Measurements from ENCODE around the gene APOL4.

APOL4 gene

GRCh38 chr22:36182857-36183256 is 18.8 kb downstream of the APOL4 start:
- H3K27ac ChIP-seq: no peak overlapping the region
- no peak for TF ChIP-seq ZFX (IDR thresholded peaks at IDR 0.05; ENCODE audit: borderline replicate concordance)
- TF ChIP-seq CTCF (IDR thresholded peaks at IDR 0.05): no peak

DNA sequence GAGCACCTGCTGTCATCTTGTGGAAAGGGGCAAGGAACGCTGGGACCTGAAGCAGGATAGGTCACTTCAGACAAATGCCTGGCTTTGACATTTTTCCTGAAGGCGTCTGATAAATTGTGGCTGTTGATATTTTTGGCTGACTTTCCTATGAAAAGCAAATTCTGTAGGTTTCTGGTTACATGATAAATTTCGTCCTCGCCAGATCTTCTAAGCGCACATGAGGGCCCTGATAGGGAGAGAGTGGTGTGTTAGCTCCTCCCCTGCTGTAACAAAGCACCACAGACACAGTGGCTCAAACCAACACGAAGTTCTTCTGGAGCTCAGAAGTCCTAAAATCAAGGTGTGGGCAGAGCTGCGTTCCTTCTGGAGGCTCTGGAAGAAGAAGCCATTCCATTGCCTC is 19.6 kb downstream of the APOL4 start:
- TF ChIP-seq ZFX (IDR thresholded peaks at IDR 0.05; ENCODE audit: borderline replicate concordance) (no peak), CTCF (IDR thresholded peaks at IDR 0.05) (no peak)
- no peak overlapping the region for H3K27ac ChIP-seq

GRCh38 chr22:36180928-36181327 is 20.7 kb downstream of the APOL4 start:
- no peak overlapping the region for H3K27ac ChIP-seq
- TF ChIP-seq CTCF (IDR thresholded peaks at IDR 0.05): no peak
- no peak for TF ChIP-seq ZFX (IDR thresholded peaks at IDR 0.05; ENCODE audit: borderline replicate concordance)

DNA sequence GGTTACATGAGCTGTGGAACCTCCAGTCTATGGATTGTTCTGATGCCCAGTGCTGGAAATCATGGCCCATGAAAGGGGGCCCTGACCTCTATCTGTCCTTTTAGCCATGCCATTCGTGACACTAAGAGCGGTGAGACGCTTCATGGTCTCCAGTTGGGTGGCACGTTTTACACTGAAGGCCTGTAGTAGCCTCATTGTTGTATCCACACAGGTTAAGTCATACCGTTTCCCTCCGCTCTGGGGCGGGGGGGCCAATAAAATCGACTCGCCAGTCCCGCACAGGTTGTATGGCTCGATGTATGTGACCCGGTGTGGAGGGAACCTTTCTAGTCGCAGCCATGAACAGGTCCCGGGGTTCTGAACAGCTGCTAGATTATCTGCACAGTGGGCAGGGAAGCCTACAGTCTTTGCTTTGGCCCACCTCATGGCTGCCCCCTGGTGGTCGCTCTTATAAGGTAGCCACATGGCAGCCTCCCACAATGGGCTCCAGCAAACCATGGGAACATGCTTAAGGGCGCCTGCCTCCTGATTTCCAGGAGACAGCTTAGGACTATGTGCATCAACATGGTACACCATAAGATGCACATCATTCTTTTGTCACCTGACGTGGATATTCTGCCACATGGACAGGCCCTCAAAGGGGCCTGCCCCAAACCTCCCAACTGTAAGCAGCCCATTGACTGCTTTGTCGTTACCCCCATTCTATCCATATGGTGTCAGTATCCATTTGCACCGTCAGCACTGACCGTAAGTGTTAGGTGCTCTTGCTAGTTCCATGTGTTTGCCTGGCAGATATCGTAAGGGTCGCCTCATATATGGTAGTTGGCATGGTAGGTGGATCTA is 21.4 kb downstream of the APOL4 start:
- TF ChIP-seq CTCF (IDR thresholded peaks at IDR 0.05): peak; percentile 91
- TF ChIP-seq ZFX (IDR thresholded peaks at IDR 0.05; ENCODE audit: borderline replicate concordance): no peak
- no peak overlapping the region for H3K27ac ChIP-seq

GRCh38 chr22:36177160-36177559 is 24.4 kb downstream of the APOL4 start:
- H3K27ac ChIP-seq: no peak overlapping the region
- TF ChIP-seq CTCF (IDR thresholded peaks at IDR 0.05) (no peak), ZFX (IDR thresholded peaks at IDR 0.05; ENCODE audit: borderline replicate concordance) (no peak)

DNA sequence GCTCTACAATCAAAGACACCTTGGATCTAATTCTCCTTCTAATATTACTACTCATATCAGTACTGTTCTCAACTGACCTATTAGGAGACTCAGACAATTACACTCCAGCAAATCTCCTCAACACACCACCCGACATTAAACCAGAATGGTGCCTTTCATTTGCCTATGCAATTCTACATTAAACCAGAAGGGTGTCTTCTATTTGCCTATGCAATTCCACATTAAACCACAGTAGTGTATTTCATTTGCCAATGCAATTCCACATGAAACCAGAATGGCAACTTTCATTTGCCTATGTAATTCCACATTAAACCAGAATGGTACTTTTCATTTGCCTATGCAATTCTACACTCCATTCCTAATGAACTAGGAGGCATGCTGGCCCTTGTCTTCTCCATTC is 25.7 kb downstream of the APOL4 start:
- TF ChIP-seq CTCF (IDR thresholded peaks at IDR 0.05): no peak
- TF ChIP-seq ZFX (IDR thresholded peaks at IDR 0.05; ENCODE audit: borderline replicate concordance): no peak
- no peak overlapping the region for H3K27ac ChIP-seq

DNA sequence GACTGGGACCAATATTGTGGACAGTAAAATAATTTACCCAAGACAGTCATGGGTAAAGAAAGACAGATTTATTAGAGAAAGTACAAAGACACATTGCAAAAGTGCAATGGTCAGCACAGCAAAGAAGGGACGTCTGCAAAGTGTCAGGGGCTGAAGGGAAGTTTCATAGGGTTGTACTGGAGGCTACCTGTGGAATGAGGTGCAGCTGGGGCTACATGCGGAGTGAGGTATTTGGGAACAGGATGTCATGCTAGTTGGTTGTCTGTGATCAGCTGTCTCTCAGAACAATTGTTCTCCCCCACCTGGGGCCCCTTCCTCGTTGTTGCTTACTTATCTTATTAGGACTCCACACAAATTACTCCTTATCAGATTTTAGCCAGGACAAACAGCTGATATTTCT is 29.7 kb downstream of the APOL4 start:
- TF ChIP-seq CTCF (IDR thresholded peaks at IDR 0.05): no peak
- no peak for TF ChIP-seq ZFX (IDR thresholded peaks at IDR 0.05; ENCODE audit: borderline replicate concordance)
- no peak overlapping the region for H3K27ac ChIP-seq

Measured in 22Rv1 (cell line).